Hepatocyte (in vitro differentiated cells): ENCODE data around the gene FABP1. TPM values are rescaled to one million over a fixed set of nuclear protein-coding genes. Genes with fewer than 3 reads are reported as not detected.

Experiments
- DNase-seq: peaks from one replicate; pipeline ENCODE4 v3.0.0-alpha.2; 2016; ENCODE audit warnings: low spot score
- H2AFZ ChIP-seq: fragments of 200-600 bp; sonication (generic); 2 replicates; pipeline ENCODE4 v1.6.0; 2016; ENCODE audit warnings: antibody characterized with exemption, mild to moderate bottlenecking
- H3K27ac ChIP-seq: fragments of 200-600 bp; sonication (generic); 2 replicates; pipeline ENCODE4 v1.5.1; 2016; ENCODE audit warnings: mild to moderate bottlenecking
- H3K27me3 ChIP-seq: fragments of 200-600 bp; sonication (generic); 2 replicates; pipeline ENCODE4 v1.6.1; 2016
- H3K36me3 ChIP-seq: fragments of 200-600 bp; sonication (generic); replicated peaks from 2 replicates; pipeline ENCODE4 v1.5.1; 2016; ENCODE audit warnings: low read depth; ENCODE audit not compliant: insufficient read depth
- H3K4me1 ChIP-seq: fragments of 200-600 bp; sonication (generic); 2 replicates; pipeline ENCODE4 v1.5.1; 2016; ENCODE audit warnings: mild to moderate bottlenecking, moderate library complexity; ENCODE audit not compliant: insufficient read depth
- H3K4me2 ChIP-seq: fragments of 200-600 bp; sonication (generic); 2 replicates; pipeline ENCODE4 v1.6.0; 2016
- H3K4me3 ChIP-seq: fragments of 200-600 bp; sonication (generic); 2 replicates; pipeline ENCODE4 v1.5.1; 2016; ENCODE audit warnings: mild to moderate bottlenecking
- H3K79me2 ChIP-seq: fragments of 200-600 bp; sonication (generic); 2 replicates; pipeline ENCODE4 v1.6.0; 2017; ENCODE audit warnings: mild to moderate bottlenecking
- H3K9me2 ChIP-seq: fragments of 200-600 bp; sonication (generic); replicated peaks from 2 replicates; pipeline ENCODE4 v1.6.0; 2017; ENCODE audit warnings: mild to moderate bottlenecking; ENCODE audit not compliant: insufficient read depth
- H3K9me3 ChIP-seq: fragments of 200-600 bp; sonication (generic); 2 replicates; pipeline ENCODE4 v1.5.1; 2016; ENCODE audit warnings: low read depth, mild to moderate bottlenecking
- H4K20me1 ChIP-seq: fragments of 200-600 bp; sonication (generic); 2 replicates; pipeline ENCODE4 v1.6.0; 2016; ENCODE audit warnings: mild to moderate bottlenecking; ENCODE audit not compliant: insufficient read depth, poor library complexity, severe bottlenecking
- EZH2 ChIP-seq: fragments of 200-600 bp; sonication (generic); IDR thresholded peaks from 2 replicates; pipeline ENCODE4 v1.6.1; 2016; ENCODE audit warnings: antibody characterized with exemption, mild to moderate bottlenecking, borderline replicate concordance
- EZH2phosphoT487 ChIP-seq: fragments of 200-600 bp; sonication (generic); IDR thresholded peaks from one replicate; pipeline ENCODE4 v1.6.1; 2018; ENCODE audit warnings: antibody characterized with exemption, mild to moderate bottlenecking, low read depth, moderate library complexity; ENCODE audit not compliant: unreplicated experiment, severe bottlenecking
- WGBS: methylation state at CpG from one replicate; pipeline ENCODE4 v1.1.6; 2016; ENCODE audit warnings: low lambda C conversion rate; ENCODE audit errors: missing lambda C conversion rate; 5-methylcytosine and 5-hydroxymethylcytosine counted together
- polyA plus RNA-seq: library from polyadenylated mRNA; unstranded; fragments of >200 nt; fragmentation: Nextera tagmentation; extraction: Ambion mirVana; gene quantifications from 2 replicates; pipeline ENCODE4 v1.2.1, GENCODE V29; 2016
- total RNA-seq: library from RNA; depleted of rRNA; stranded (reverse); fragments of >200 nt; gene quantifications from 2 replicates; pipeline ENCODE4 v1.2.3, GENCODE V29; 2014
- TF ChIP-seq, protein P1 (sequence below): fragments of 200-600 bp; sonication (generic); IDR thresholded peaks from 2 replicates; pipeline ENCODE4 v1.5.1; 2016; ENCODE audit warnings: antibody characterized with exemption, mild to moderate bottlenecking; ENCODE audit not compliant: poor library complexity

FABP1 gene
- total and polyA plus RNA-seq, 2 experiments from 2014 or later: 165 to 763 TPM

DNA sequence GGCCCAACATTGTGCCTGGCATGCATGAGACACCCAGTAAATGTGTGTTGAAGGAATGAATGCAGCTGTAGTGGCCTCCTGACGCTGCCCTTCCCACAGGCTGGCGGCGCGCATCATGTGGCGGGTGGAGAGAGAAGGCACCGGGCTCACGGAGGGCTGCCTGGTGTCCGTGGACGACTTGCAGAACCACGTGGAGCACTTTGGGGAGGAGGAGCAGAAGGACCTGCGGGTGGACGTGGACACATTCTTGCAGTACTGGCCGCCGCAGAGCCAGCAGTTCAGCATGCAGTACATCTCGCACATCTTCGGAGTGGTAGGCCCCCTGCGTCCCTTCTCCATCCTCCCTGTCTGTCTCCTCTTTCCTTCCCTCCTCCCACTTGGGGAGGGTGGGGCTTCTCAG lies 40.1 kb downstream of the FABP1 start:
- no peak overlapping the region for H2AFZ ChIP-seq
- no peaks in the 10 kb centered on the region for H3K9me3 ChIP-seq
- no peaks in the 10 kb centered on the region for H3K4me1 ChIP-seq
- WGBS: 91% methylated on average over 17 of the region's 17 CpGs
- no peak for DNase-seq
- no peaks in the 10 kb centered on the region for H3K9me2 ChIP-seq
- H4K20me1 ChIP-seq: no peaks in the 10 kb centered on the region
- no peak overlapping the region for H3K4me3 ChIP-seq
- H3K79me2 ChIP-seq: no peaks in the 10 kb centered on the region
- no peak overlapping the region for H3K4me2 ChIP-seq
- TF ChIP-seq EZH2 (no peak), EZH2phosphoT487 (no peak)
- TF ChIP-seq, protein P1, sequence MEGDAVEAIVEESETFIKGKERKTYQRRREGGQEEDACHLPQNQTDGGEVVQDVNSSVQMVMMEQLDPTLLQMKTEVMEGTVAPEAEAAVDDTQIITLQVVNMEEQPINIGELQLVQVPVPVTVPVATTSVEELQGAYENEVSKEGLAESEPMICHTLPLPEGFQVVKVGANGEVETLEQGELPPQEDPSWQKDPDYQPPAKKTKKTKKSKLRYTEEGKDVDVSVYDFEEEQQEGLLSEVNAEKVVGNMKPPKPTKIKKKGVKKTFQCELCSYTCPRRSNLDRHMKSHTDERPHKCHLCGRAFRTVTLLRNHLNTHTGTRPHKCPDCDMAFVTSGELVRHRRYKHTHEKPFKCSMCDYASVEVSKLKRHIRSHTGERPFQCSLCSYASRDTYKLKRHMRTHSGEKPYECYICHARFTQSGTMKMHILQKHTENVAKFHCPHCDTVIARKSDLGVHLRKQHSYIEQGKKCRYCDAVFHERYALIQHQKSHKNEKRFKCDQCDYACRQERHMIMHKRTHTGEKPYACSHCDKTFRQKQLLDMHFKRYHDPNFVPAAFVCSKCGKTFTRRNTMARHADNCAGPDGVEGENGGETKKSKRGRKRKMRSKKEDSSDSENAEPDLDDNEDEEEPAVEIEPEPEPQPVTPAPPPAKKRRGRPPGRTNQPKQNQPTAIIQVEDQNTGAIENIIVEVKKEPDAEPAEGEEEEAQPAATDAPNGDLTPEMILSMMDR: no peak
- no peaks in the 10 kb centered on the region for H3K27me3 ChIP-seq
- no peaks in the 10 kb centered on the region for H3K36me3 ChIP-seq
- no peak overlapping the region for H3K27ac ChIP-seq

DNA sequence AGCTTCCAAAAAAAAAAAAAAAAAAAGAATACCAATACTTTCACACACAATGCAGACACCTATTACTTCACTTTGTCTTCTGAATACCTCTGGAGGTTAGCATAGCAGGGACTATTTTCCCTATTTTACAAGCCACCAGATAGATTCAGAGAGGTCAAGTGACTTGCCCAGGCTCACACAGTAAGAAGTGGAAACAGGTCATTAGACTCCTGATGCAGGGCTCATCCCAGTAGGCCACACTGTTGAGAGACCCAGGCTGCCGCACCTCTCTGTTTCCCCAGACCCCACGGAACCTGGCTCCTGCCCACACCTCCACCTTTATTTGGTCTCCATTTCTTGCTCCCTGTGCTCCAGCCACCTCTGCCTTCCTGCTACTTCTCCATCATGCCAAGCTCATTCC lies 40.8 kb downstream of the FABP1 start:
- TF ChIP-seq EZH2phosphoT487 (no peak), EZH2 (no peak)
- TF ChIP-seq, protein P1: no peak
- Histone ChIP-seq H3K27me3 (no peaks in the 10 kb centered on the region), H2AFZ (no peak overlapping the region), H3K9me3 (no peaks in the 10 kb centered on the region), H3K79me2 (no peaks in the 10 kb centered on the region), H3K9me2 (no peaks in the 10 kb centered on the region), H4K20me1 (no peaks in the 10 kb centered on the region), H3K36me3 (no peaks in the 10 kb centered on the region), H3K4me1 (no peaks in the 10 kb centered on the region), H3K27ac (no peak overlapping the region), H3K4me2 (no peak overlapping the region), H3K4me3 (no peak overlapping the region)
- WGBS: 78% methylated on average over 2 of the region's 2 CpGs
- no peak for DNase-seq

DNA sequence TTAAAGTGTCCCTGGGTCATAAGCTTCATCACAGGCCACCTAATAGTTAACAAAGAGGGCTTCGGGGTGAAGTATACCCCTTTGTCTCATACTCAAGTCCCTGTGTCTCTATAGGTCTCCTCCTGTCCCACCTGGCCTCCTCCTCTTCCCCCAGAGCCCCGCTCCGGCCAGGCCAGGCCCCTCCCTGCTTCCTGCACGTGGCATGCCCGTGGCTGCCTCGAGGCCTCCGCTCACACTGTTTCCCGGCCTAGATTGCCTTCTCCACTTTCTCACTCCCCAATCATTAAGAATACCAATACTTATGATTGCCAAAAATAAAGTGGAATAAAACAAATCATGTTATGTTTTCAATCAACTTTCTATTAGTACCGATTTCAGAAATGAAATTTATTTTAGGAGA lies 41.5 kb downstream of the FABP1 start:
- Histone ChIP-seq H3K27ac (no peak overlapping the region), H3K4me3 (no peak overlapping the region), H3K27me3 (no peaks in the 10 kb centered on the region), H3K36me3 (no peaks in the 10 kb centered on the region), H2AFZ (no peak overlapping the region), H3K4me2 (no peak overlapping the region), H3K9me3 (no peaks in the 10 kb centered on the region), H3K79me2 (no peaks in the 10 kb centered on the region), H3K4me1 (no peaks in the 10 kb centered on the region), H4K20me1 (no peaks in the 10 kb centered on the region), H3K9me2 (no peaks in the 10 kb centered on the region)
- TF ChIP-seq EZH2 (no peak), EZH2phosphoT487 (no peak)
- TF ChIP-seq, protein P1: no peak
- DNase-seq: no peak
- WGBS: 85% methylated on average over 9 of the region's 9 CpGs

DNA sequence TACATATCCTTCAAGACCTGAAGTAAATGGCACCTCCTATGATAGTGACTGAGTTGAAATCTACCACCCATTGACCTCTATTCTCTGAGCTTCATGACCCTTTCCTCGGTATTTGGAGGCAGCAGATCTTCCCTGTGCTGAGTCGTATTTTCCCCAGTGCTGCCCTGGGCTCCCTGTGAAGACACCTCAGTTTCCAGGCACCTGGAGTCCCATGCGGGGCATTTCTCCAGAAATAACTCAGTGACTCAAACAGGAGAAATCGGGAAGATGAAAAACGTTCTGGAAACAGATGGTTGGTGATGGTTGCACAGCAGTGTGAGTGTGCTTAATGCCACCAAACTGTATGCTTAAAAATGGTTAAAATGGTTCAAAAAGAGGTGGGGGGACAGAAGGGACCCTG lies 42.3 kb downstream of the FABP1 start:
- DNase-seq: no peak
- Histone ChIP-seq H3K4me2 (no peak overlapping the region), H3K27me3 (no peaks in the 10 kb centered on the region), H3K4me1 (no peaks in the 10 kb centered on the region), H3K9me3 (no peaks in the 10 kb centered on the region), H3K36me3 (no peaks in the 10 kb centered on the region), H4K20me1 (no peaks in the 10 kb centered on the region), H2AFZ (no peak overlapping the region), H3K9me2 (no peaks in the 10 kb centered on the region), H3K4me3 (no peak overlapping the region), H3K27ac (no peak overlapping the region), H3K79me2 (no peaks in the 10 kb centered on the region)
- WGBS: 89% methylated on average over 5 of the region's 5 CpGs
- TF ChIP-seq EZH2phosphoT487: no peak
- no peak for TF ChIP-seq EZH2
- TF ChIP-seq, protein P1: no peak
